CD14-positive monocyte (primary cell): ENCODE data around the gene SCN1B. TPM values are rescaled to one million over a fixed set of nuclear protein-coding genes. Genes with fewer than 3 reads are reported as not detected.

Source experiments
- DNase-seq, 3 donors: peaks; one replicate each; pipeline ENCODE4 v3.0.0-alpha.2; 2011 to 2022
- H2AFZ ChIP-seq: 2 replicates; pipeline ENCODE4 v1.6.0; 2012; ENCODE audit warnings: mild to moderate bottlenecking, low read depth, low read length, inconsistent platforms; ENCODE audit not compliant: insufficient read depth, poor library complexity, severe bottlenecking
- H3K27ac ChIP-seq, 2 donors: 1 replicate in 1 of 2; 2 replicates in 1 of 2; pipeline ENCODE4 v1.5.1; 2012 to 2013; ENCODE audit warnings: low read length in 2 of 2, control low read depth in 1 of 2, inconsistent platforms in 1 of 2, low read depth in 1 of 2, mild to moderate bottlenecking in 1 of 2
- H3K27me3 ChIP-seq, 2 donors: one replicate each; pipeline versions ENCODE4 v1.6.0 to v1.6.1; 2011 to 2013; ENCODE audit warnings: low read length in 2 of 2; ENCODE audit not compliant: control insufficient read depth in 2 of 2, insufficient read depth in 2 of 2
- H3K36me3 ChIP-seq, 2 donors: replicated peaks in 1 of 2; 1 replicate in 1 of 2; 2 replicates in 1 of 2; pipeline versions ENCODE4 v1.5.1 to v1.6.1; 2012 to 2013; ENCODE audit warnings: low read length in 2 of 2, control low read depth in 1 of 2, inconsistent platforms in 1 of 2, mild to moderate bottlenecking in 1 of 2; ENCODE audit not compliant: insufficient read depth in 2 of 2, control insufficient read depth in 1 of 2
- H3K4me1 ChIP-seq, 2 donors: 1 replicate in 1 of 2; 2 replicates in 1 of 2; pipeline versions ENCODE4 v1.5.1 to v1.6.1; 2012 to 2013; ENCODE audit warnings: low read length in 2 of 2, control low read depth in 1 of 2, inconsistent platforms in 1 of 2, mild to moderate bottlenecking in 1 of 2, moderate library complexity in 1 of 2; ENCODE audit not compliant: insufficient read depth in 2 of 2, control insufficient read depth in 1 of 2
- H3K4me2 ChIP-seq: replicated peaks from 2 replicates; pipeline ENCODE3; 2012; ENCODE audit warnings: low read length, moderate library complexity, mild to moderate bottlenecking; ENCODE audit not compliant: poor library complexity, severe bottlenecking; ENCODE audit errors: extremely low read depth
- H3K4me3 ChIP-seq, 3 experiments: fragments of 200-600 bp in 1 of 3; sonication (generic) in 1 of 3; replicated peaks in 1 of 3; 1 replicate in 2 of 3; 2 replicates in 1 of 3; pipeline ENCODE4 v1.5.1; 2011 to 2013; ENCODE audit warnings: low read length in 3 of 3, mild to moderate bottlenecking in 3 of 3, control low read depth in 2 of 3, low read depth in 2 of 3, inconsistent platforms in 1 of 3, moderate library complexity in 1 of 3
- H3K79me2 ChIP-seq: 2 replicates; pipeline ENCODE4 v1.6.0; 2012; ENCODE audit warnings: mild to moderate bottlenecking, control low read depth, inconsistent platforms, low read length, moderate library complexity; ENCODE audit not compliant: insufficient read depth
- H3K9ac ChIP-seq: 2 replicates; pipeline ENCODE4 v1.6.0; 2017; ENCODE audit warnings: low read length, mild to moderate bottlenecking; ENCODE audit not compliant: insufficient read depth, poor library complexity, severe bottlenecking
- H3K9me3 ChIP-seq, 2 donors: replicated peaks in 1 of 2; 1 replicate in 1 of 2; 2 replicates in 1 of 2; pipeline versions ENCODE4 v1.5.1 to v1.6.1; 2012 to 2013; ENCODE audit warnings: low read length in 2 of 2, control low read depth in 1 of 2; ENCODE audit not compliant: control insufficient read depth in 1 of 2, insufficient read depth in 1 of 2
- H4K20me1 ChIP-seq: 2 replicates; pipeline ENCODE4 v1.6.0; 2012; ENCODE audit warnings: mild to moderate bottlenecking, low read length, control low read depth, moderate library complexity; ENCODE audit not compliant: insufficient read depth
- H3K27ac Mint-ChIP-seq, 7 donors: one replicate each; pipeline ENCODE4 v1.8.0; 2020; ENCODE audit warnings: mild to moderate bottlenecking in 7 of 7, mixed read lengths in 7 of 7, moderate library complexity in 6 of 7, inconsistent platforms in 2 of 7
- H3K27me3 Mint-ChIP-seq, 3 donors: one replicate each; pipeline ENCODE4 v1.8.0; 2021 to 2022; ENCODE audit warnings: low read depth in 3 of 3, mild to moderate bottlenecking in 3 of 3, mixed read lengths in 3 of 3, moderate library complexity in 3 of 3, inconsistent platforms in 1 of 3
- H3K36me3 Mint-ChIP-seq, 2 donors: one replicate each; pipeline ENCODE4 v1.8.0; 2020; ENCODE audit warnings: mixed read lengths in 2 of 2, inconsistent platforms in 1 of 2, mild to moderate bottlenecking in 1 of 2
- H3K4me1 Mint-ChIP-seq: one replicate; pipeline ENCODE4 v1.8.0; 2020; ENCODE audit warnings: mild to moderate bottlenecking, mixed read lengths
- H3K4me3 Mint-ChIP-seq, 2 donors: one replicate each; pipeline ENCODE4 v1.8.0; 2020; ENCODE audit warnings: mild to moderate bottlenecking in 2 of 2, mixed read lengths in 2 of 2, moderate library complexity in 1 of 2
- H3K9me3 Mint-ChIP-seq, 7 donors: one replicate each; pipeline ENCODE4 v1.8.0; 2020 to 2022; ENCODE audit warnings: mixed read lengths in 7 of 7, mild to moderate bottlenecking in 6 of 7, moderate library complexity in 6 of 7, inconsistent platforms in 2 of 7
- CTCF ChIP-seq: fragments of 200-600 bp; IDR thresholded peaks from one replicate; pipeline ENCODE4 v1.8.0; 2022; ENCODE audit warnings: antibody characterized with exemption, mild to moderate bottlenecking
- WGBS: methylation state at CpG from one replicate; pipeline ENCODE4 v1.1.5; 2013; ENCODE audit warnings: missing lambda C conversion rate; ENCODE audit not compliant: insufficient coverage; 5-methylcytosine and 5-hydroxymethylcytosine counted together
- intact Hi-C, 2 donors: fragments of 100-400 bp; cut with micrococcal nuclease; formaldehyde crosslinking; loops; one replicate each; pipeline versions ENCODE4 v1.15.0 to v1.15.1; 2023
- polyA plus RNA-seq, 3 donors: library from polyadenylated mRNA; depleted of rRNA in 1 of 3; unstranded in 2 of 3; stranded (reverse) in 1 of 3; fragments of 300-500 nt in 2 of 3; fragments of >200 nt in 1 of 3; fragmentation: Illumina TruSeq in 2 of 3; gene quantifications; 1 replicate in 2 of 3; 2 replicates in 1 of 3; pipeline ENCODE4 v1.2.3, GENCODE V29; 2012 to 2021

SCN1B gene
- polyA plus RNA-seq, 3 donors = 0.08 to 0.68 TPM; not detected in 1

- no peaks in the 10 kb centered on the region for H3K4me1 Mint-ChIP-seq
- Histone ChIP-seq H3K4me2 (no peak overlapping the region), H3K4me1 (no peaks in the 10 kb centered on the region), H2AFZ (no peak overlapping the region), H4K20me1 (no peaks in the 10 kb centered on the region), H3K4me3 (no peak overlapping the region), H3K27me3 (no peaks in the 10 kb centered on the region), H3K9me3 (no peaks in the 10 kb centered on the region), H3K9ac (no peak overlapping the region), H3K27ac (no peak overlapping the region), H3K36me3 (no peaks in the 10 kb centered on the region), H3K79me2 (no peaks in the 10 kb centered on the region)
- no peak for TF ChIP-seq CTCF
- no peak overlapping the region for H3K27ac Mint-ChIP-seq
- 96% methylated on average over 4 of the region's 8 CpGs for WGBS
- H3K4me3 Mint-ChIP-seq = no peak overlapping the region
- DNase-seq = no peak
- intact Hi-C loops = no loop called here
- H3K36me3 Mint-ChIP-seq = no peaks in the 10 kb centered on the region
- peaks cover 6 to 21% (median 14%) of the 10 kb centered on the region in 3 donors for H3K27me3 Mint-ChIP-seq
- peaks cover 0 to 2% (median 0%) of the 10 kb centered on the region in 7 donors for H3K9me3 Mint-ChIP-seq
Measured at GRCh38 chr19:35052599-35053190, 22.4 kb downstream of the SCN1B start.

- TF ChIP-seq CTCF = no peak
- Mint-ChIP-seq H3K27ac (no peak overlapping the region), H3K36me3 (no peaks in the 10 kb centered on the region), H3K9me3 (no peaks in the 10 kb centered on the region), H3K4me1 (no peaks in the 10 kb centered on the region), H3K4me3 (no peak overlapping the region), H3K27me3 (peaks cover 6 to 21% (median 15%) of the 10 kb centered on the region in 3 donors)
- Histone ChIP-seq H3K79me2 (no peaks in the 10 kb centered on the region), H3K4me3 (no peak overlapping the region), H3K4me2 (no peak overlapping the region), H3K27ac (no peak overlapping the region), H3K27me3 (no peaks in the 10 kb centered on the region), H4K20me1 (no peaks in the 10 kb centered on the region), H3K9ac (no peak overlapping the region), H3K36me3 (no peaks in the 10 kb centered on the region), H2AFZ (no peak overlapping the region), H3K9me3 (no peaks in the 10 kb centered on the region), H3K4me1 (no peaks in the 10 kb centered on the region)
- intact Hi-C loops = no loop called here
- 89% methylated on average over 6 of the region's 9 CpGs for WGBS
- no peak for DNase-seq
Measured at GRCh38 chr19:35053667-35054293, 23.5 kb downstream of the SCN1B start.
